ENCODE results near the gene TXNL1.

DNA sequence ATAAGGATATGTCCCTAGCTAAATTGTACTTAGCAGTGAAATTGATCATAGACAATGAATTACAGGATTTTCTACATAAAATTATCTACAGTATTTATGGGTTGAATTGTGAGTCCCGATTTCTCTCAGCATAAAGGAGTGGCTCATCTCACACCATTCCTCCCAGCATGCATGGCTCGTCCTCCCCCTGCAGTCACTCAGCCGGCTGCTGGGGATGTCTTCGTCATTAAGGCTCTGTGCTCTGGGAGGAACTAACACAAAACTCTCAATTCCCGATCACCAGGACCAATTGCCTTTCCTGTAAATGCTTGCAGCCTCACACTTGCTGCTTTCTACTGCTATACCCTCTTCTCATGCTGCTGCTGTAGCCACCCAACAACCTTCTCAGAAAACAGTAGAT, 75.9 kb downstream of the TXNL1 start:
- TF ChIP-seq, protein P1, sequence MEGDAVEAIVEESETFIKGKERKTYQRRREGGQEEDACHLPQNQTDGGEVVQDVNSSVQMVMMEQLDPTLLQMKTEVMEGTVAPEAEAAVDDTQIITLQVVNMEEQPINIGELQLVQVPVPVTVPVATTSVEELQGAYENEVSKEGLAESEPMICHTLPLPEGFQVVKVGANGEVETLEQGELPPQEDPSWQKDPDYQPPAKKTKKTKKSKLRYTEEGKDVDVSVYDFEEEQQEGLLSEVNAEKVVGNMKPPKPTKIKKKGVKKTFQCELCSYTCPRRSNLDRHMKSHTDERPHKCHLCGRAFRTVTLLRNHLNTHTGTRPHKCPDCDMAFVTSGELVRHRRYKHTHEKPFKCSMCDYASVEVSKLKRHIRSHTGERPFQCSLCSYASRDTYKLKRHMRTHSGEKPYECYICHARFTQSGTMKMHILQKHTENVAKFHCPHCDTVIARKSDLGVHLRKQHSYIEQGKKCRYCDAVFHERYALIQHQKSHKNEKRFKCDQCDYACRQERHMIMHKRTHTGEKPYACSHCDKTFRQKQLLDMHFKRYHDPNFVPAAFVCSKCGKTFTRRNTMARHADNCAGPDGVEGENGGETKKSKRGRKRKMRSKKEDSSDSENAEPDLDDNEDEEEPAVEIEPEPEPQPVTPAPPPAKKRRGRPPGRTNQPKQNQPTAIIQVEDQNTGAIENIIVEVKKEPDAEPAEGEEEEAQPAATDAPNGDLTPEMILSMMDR (IDR thresholded peaks at IDR 0.05; ENCODE audit: low read length) = no peak
- no peak for TF ChIP-seq EZH2 (optimal IDR thresholded peaks at IDR 0.05; ENCODE audit: low read depth, low read length)
